Mesendoderm (in vitro differentiated cells): Measurements from ENCODE around the gene COL11A2.
"Not testable (repeated sequence)": the region's sequence is repeated elsewhere in the genome, so short reads cannot be mapped to it uniquely, and the experiment has no call there.

ENCODE experiments used
- DNase-seq: peaks from one replicate; pipeline ENCODE4 v3.0.0; 2013
- H2AK5ac ChIP-seq: 2 replicates; pipeline ENCODE4 v1.6.1; 2013; ENCODE audit warnings: low read length, inconsistent platforms
- H2BK120ac ChIP-seq: 2 replicates; pipeline ENCODE4 v1.6.1; 2013; ENCODE audit warnings: low read depth, mild to moderate bottlenecking, low read length, moderate library complexity, mixed read lengths
- H2BK15ac ChIP-seq: replicated peaks from 2 replicates; pipeline ENCODE4 v1.6.1; 2013; ENCODE audit warnings: low read depth, mild to moderate bottlenecking, moderate library complexity
- H2BK5ac ChIP-seq: 2 replicates; pipeline ENCODE4 v1.6.1; 2013; ENCODE audit warnings: low read length, inconsistent platforms
- H3K18ac ChIP-seq: 2 replicates; pipeline ENCODE4 v1.6.1; 2013; ENCODE audit warnings: mild to moderate bottlenecking, low read length, mixed read lengths
- H3K23ac ChIP-seq: one replicate; pipeline ENCODE4 v1.6.1; 2013; ENCODE audit warnings: low read length
- H3K27ac ChIP-seq: 2 replicates; pipeline ENCODE4 v1.5.1; 2013; ENCODE audit warnings: low read depth, mild to moderate bottlenecking, inconsistent platforms, low read length, moderate library complexity
- H3K27me3 ChIP-seq: 2 replicates; pipeline ENCODE4 v1.6.1; 2013; ENCODE audit warnings: low read length, control low read depth, mild to moderate bottlenecking, inconsistent platforms; ENCODE audit not compliant: insufficient read depth, poor library complexity
- H3K36me3 ChIP-seq: 2 replicates; pipeline ENCODE4 v1.6.1; 2013; ENCODE audit warnings: low read length, inconsistent platforms; ENCODE audit not compliant: control insufficient read depth, insufficient read depth
- H3K4ac ChIP-seq: one replicate; pipeline ENCODE4 v1.6.1; 2013; ENCODE audit warnings: low read depth, mild to moderate bottlenecking, low read length, moderate library complexity
- H3K4me1 ChIP-seq: 2 replicates; pipeline ENCODE4 v1.6.1; 2013; ENCODE audit warnings: low read depth, low read length, inconsistent platforms; ENCODE audit not compliant: control insufficient read depth
- H3K4me2 ChIP-seq: 2 replicates; pipeline ENCODE4 v1.6.1; 2013; ENCODE audit warnings: low read length
- H3K4me3 ChIP-seq: 2 replicates; pipeline ENCODE4 v1.5.1; 2013; ENCODE audit warnings: mild to moderate bottlenecking, low read length
- H3K56ac ChIP-seq: one replicate; pipeline ENCODE4 v1.6.1; 2013; ENCODE audit warnings: low read length
- H3K79me1 ChIP-seq: 2 replicates; pipeline ENCODE4 v1.6.1; 2013; ENCODE audit warnings: low read length, inconsistent platforms
- H3K79me2 ChIP-seq: 2 replicates; pipeline ENCODE4 v1.6.1; 2013; ENCODE audit warnings: mild to moderate bottlenecking, low read length; ENCODE audit not compliant: control insufficient read depth, insufficient read depth
- H3K9ac ChIP-seq: 2 replicates; pipeline ENCODE4 v1.6.1; 2013; ENCODE audit warnings: low read length, inconsistent platforms
- H4K5ac ChIP-seq: one replicate; pipeline ENCODE4 v1.6.1; 2013; ENCODE audit warnings: low read length
- H4K8ac ChIP-seq: one replicate; pipeline ENCODE4 v1.6.1; 2013; ENCODE audit warnings: low read depth, mild to moderate bottlenecking, control low read depth, low read length, moderate library complexity
- WGBS: extraction: QIAGEN DNeasy Blood & Tissue Kit; methylation state at CpG from one replicate; pipeline ENCODE4 v1.1.7; 2013; ENCODE audit warnings: low lambda C conversion rate, missing lambda C conversion rate; ENCODE audit not compliant: insufficient coverage; ENCODE audit errors: extremely low coverage; 5-methylcytosine and 5-hydroxymethylcytosine counted together

Gene COL11A2

DNA sequence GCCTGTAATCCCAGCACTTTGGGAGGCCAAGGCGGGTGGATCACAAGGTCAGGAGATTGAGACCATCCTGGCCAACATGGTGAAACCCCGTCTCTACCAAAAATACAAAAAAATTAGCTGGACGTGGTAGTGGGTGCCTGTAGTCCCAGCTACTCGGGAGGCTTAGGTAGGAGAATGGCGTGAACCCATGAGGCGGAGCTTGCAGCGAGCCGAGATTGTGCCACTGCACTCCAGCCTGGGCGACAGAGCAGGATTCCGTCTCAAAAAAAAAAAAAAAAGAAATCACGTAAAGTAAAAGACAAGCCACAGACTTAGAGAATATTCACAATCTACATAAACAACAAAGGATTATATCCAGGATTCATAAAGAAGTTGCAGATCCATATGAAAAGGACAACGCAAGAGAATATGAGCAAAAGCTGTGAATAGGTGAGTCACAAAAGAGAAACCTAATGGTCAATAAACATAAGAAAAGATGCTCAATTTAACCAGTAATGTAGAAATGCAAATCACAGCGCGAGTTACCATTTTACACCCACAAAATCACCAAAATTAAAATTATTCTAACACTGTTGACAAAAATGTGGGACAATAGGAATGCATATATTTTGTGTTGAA, 34.3 kb upstream of the COL11A2 start:
- not testable (repeated sequence) for H3K9ac ChIP-seq, H3K4me1 ChIP-seq, H2BK15ac ChIP-seq, H3K4me3 ChIP-seq, H3K36me3 ChIP-seq, H2AK5ac ChIP-seq, H3K27me3 ChIP-seq, H4K5ac ChIP-seq, H2BK5ac ChIP-seq, H2BK120ac ChIP-seq, H3K4me2 ChIP-seq, H3K23ac ChIP-seq, H3K18ac ChIP-seq, H3K79me2 ChIP-seq, H3K27ac ChIP-seq, H3K79me1 ChIP-seq, H4K8ac ChIP-seq, DNase-seq, H3K4ac ChIP-seq, H3K56ac ChIP-seq
- WGBS = no CpG with 5 or more reads among the region's 14 CpGs

DNA sequence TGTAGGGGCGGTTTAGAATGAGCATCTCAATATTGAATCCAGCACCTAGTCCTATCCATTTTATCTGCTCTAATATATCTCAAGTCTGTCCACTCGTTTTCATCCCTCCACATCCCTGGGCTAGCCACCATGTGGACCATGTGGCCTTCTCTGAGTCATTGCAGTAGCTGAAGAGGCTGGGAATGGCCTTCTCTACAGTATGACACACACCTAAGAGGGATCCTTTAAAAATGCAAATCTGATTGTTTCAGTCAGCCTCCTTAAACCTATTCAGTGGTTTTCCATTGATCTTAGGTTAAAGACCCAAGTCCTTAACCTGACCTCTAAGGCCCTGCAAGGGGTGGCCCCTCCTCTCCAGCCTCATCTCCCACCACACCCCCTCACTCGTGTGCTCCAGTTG, 25.4 kb upstream of the COL11A2 start:
- Histone ChIP-seq H3K79me1 (no peaks in the 10 kb centered on the region), H3K23ac (no peak overlapping the region), H3K4me2 (no peak overlapping the region), H3K36me3 (no peaks in the 10 kb centered on the region), H2BK120ac (no peak overlapping the region), H4K8ac (no peak overlapping the region), H3K9ac (no peak overlapping the region), H2BK15ac (no peak overlapping the region), H3K18ac (no peak overlapping the region), H3K4me3 (no peak overlapping the region), H2BK5ac (no peak overlapping the region), H3K79me2 (no peaks in the 10 kb centered on the region), H3K4ac (no peak overlapping the region), H2AK5ac (no peak overlapping the region), H3K56ac (no peak overlapping the region), H4K5ac (no peak overlapping the region), H3K4me1 (no peaks in the 10 kb centered on the region), H3K27me3 (peaks cover 3% of the 10 kb centered on the region), H3K27ac (no peak overlapping the region)
- no peak for DNase-seq
- no CpG with 5 or more reads among the region's 3 CpGs for WGBS

DNA sequence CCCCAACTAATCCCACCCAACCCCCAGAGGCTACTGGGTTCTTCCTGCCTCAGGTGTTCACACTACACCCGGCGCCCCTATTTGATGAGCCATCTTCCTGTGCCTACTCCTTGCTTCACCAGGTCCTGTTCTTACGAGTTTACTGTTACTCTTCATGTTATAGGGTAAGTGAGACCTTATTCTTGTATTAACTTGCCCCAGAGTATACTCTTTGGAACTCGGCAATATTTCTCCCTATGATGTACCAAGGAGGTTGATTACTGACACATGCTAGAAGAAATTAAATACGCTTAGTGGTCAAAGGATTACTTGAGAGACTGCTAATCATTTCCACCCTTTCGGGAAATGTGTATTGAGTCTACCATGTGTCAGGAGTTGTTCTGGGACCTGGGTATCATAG, 25.0 kb upstream of the COL11A2 start:
- no peak overlapping the region for H3K9ac ChIP-seq
- no peaks in the 10 kb centered on the region for H3K4me1 ChIP-seq
- no peak overlapping the region for H2BK5ac ChIP-seq
- H3K79me1 ChIP-seq = no peaks in the 10 kb centered on the region
- no peak overlapping the region for H4K8ac ChIP-seq
- H3K18ac ChIP-seq = no peak overlapping the region
- no peak overlapping the region for H3K4me3 ChIP-seq
- no peak overlapping the region for H2AK5ac ChIP-seq
- no peak overlapping the region for H3K27ac ChIP-seq
- no peak overlapping the region for H2BK120ac ChIP-seq
- H2BK15ac ChIP-seq = no peak overlapping the region
- H4K5ac ChIP-seq = no peak overlapping the region
- no peak overlapping the region for H3K56ac ChIP-seq
- H3K4me2 ChIP-seq = no peak overlapping the region
- H3K79me2 ChIP-seq = no peaks in the 10 kb centered on the region
- WGBS = no CpG with 5 or more reads among the region's 6 CpGs
- no peak overlapping the region for H3K23ac ChIP-seq
- H3K27me3 ChIP-seq = peaks cover 3% of the 10 kb centered on the region
- no peak overlapping the region for H3K4ac ChIP-seq
- H3K36me3 ChIP-seq = no peaks in the 10 kb centered on the region
- DNase-seq = no peak

DNA sequence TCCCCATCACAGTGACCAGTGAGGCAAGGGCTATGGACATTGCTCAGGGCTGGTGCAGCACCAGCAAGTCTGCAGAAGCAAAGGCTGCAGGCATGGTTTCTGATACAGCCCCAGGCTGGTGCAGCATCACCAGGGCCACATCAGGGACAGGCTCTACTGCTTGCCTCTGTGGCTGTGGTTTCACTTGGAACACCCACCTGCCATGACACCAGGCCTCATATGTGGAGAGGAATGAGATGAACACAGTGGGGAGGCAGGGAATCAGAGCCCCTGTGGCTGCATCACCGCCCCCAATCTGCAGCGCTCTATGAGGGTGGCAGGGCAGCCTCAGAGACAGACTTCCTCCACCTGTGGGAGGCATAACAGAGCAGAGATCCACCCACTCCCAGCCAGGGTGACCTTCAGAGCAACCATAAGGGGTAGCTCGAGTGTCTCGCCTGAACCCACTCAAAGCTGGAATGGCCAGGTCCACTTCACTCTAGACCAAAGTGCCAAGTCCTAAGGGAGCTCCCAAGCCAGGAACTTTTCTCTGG, 23.9 kb upstream of the COL11A2 start:
- no CpG with 5 or more reads among the region's 4 CpGs for WGBS
- H2BK5ac ChIP-seq = no peak overlapping the region
- no peak overlapping the region for H2BK120ac ChIP-seq
- no peak overlapping the region for H4K5ac ChIP-seq
- H4K8ac ChIP-seq = no peak overlapping the region
- no peak overlapping the region for H3K9ac ChIP-seq
- no peak overlapping the region for H3K56ac ChIP-seq
- H3K23ac ChIP-seq = no peak overlapping the region
- no peak for DNase-seq
- no peak overlapping the region for H2AK5ac ChIP-seq
- H3K18ac ChIP-seq = no peak overlapping the region
- no peak overlapping the region for H3K4ac ChIP-seq
- no peaks in the 10 kb centered on the region for H3K4me1 ChIP-seq
- H3K36me3 ChIP-seq = no peaks in the 10 kb centered on the region
- H2BK15ac ChIP-seq = no peak overlapping the region
- H3K27me3 ChIP-seq = peaks cover 3% of the 10 kb centered on the region
- no peaks in the 10 kb centered on the region for H3K79me2 ChIP-seq
- H3K4me3 ChIP-seq = no peak overlapping the region
- no peak overlapping the region for H3K27ac ChIP-seq
- H3K4me2 ChIP-seq = no peak overlapping the region
- no peaks in the 10 kb centered on the region for H3K79me1 ChIP-seq

DNA sequence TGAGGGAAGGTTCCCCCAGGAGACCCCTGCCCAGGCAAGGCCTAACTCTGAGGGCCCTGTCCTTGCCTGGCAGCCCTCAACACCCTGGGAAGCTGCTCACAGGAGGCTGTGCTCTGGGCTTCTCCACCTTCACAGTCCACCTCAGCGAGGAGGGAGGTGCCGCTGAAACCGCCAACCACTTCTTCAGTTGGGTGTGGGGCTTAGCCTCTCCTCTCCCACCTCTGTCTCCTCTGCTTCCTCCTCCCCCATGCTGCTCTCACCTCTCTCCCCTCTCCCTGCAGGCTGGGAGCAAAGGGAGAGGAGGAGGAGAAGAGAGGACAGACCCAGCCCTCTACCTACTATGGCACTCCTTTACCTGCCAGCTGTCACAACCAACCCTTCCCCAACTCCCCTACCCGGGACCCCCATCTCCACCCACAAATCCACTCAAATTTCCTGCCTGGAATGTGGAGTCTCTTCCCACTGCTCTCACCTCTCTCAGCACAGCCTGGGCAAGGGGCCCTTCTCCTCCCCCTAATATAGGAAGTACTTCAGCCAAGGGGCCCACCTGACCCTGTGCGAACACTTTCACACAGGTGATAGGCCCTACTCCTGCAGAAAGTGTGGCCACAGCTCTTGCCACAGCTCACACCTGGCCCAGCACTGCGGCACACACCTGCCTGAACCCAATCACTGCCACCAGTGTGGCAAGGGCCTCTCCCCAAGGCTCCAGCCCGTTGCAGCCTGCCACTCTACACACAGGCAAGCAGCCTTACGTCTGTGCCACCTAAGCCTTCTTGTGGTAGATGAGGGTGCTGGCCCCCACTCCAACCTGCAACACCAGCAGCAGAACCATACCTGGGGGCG, 23.2 kb upstream of the COL11A2 start:
- no peak overlapping the region for H4K8ac ChIP-seq
- no peak overlapping the region for H2AK5ac ChIP-seq
- H3K9ac ChIP-seq = no peak overlapping the region
- H3K27ac ChIP-seq = no peak overlapping the region
- no CpG with 5 or more reads among the region's 9 CpGs for WGBS
- H3K4me1 ChIP-seq = no peaks in the 10 kb centered on the region
- H4K5ac ChIP-seq = no peak overlapping the region
- H3K18ac ChIP-seq = no peak overlapping the region
- H2BK15ac ChIP-seq = no peak overlapping the region
- H3K4ac ChIP-seq = no peak overlapping the region
- H3K36me3 ChIP-seq = no peaks in the 10 kb centered on the region
- no peaks in the 10 kb centered on the region for H3K79me2 ChIP-seq
- H3K79me1 ChIP-seq = no peaks in the 10 kb centered on the region
- no peak overlapping the region for H3K4me3 ChIP-seq
- DNase-seq = no peak
- H3K4me2 ChIP-seq = no peak overlapping the region
- no peak overlapping the region for H3K56ac ChIP-seq
- H3K27me3 ChIP-seq = peaks cover 3% of the 10 kb centered on the region
- H2BK5ac ChIP-seq = no peak overlapping the region
- H2BK120ac ChIP-seq = no peak overlapping the region
- H3K23ac ChIP-seq = no peak overlapping the region
